Panc1 (cell line): Measurements from ENCODE around the gene RIMBP2. TPM values are rescaled to one million over a fixed set of nuclear protein-coding genes. Genes with fewer than 3 reads are reported as not detected.

Source experiments
- ATAC-seq: fragments of 200-7000 bp; cut with Tn5 transposase; 2 replicates; pipeline ENCODE4 v1.9.1; 2020; ENCODE audit warnings: mild to moderate bottlenecking, moderate library complexity
- BruUV-seq: library from RNA; stranded (reverse); fragments of 400-500 nt; replicated peaks from 2 replicates; lab custom pipeline; 2021; lab: Mats Ljungman, UMichigan
- CTCF ChIA-PET: fragments of 300-600 bp; sonication (Branson Sonifier 250); formaldehyde crosslinking; loops from one replicate; lab custom pipeline; 2022; ENCODE audit warnings: antibody characterized with exemption; lab: Charles Lee
- POLR2A ChIA-PET: fragments of 300-600 bp; sonication (Branson Sonifier 250); formaldehyde crosslinking; loops from one replicate; lab custom pipeline; 2022; ENCODE audit warnings: antibody characterized with exemption; lab: Charles Lee
- DNase-seq: peaks from one replicate; pipeline ENCODE4 v3.0.0-alpha.2; 2010; ENCODE audit warnings: low read depth, low spot score
- H3K27ac ChIP-seq: 2 replicates; pipeline ENCODE4 v1.5.1; 2011; ENCODE audit warnings: mild to moderate bottlenecking, low read length, inconsistent platforms
- H3K27me3 ChIP-seq: fragments of 200-500 bp; sonication (Bioruptor generic); 2 replicates; pipeline ENCODE4 v1.6.0; 2014; ENCODE audit warnings: low read length, inconsistent platforms; ENCODE audit not compliant: control insufficient read depth, insufficient read depth
- H3K36me3 ChIP-seq: fragments of 200-500 bp; sonication (Bioruptor generic); 2 replicates; pipeline ENCODE4 v1.5.1; 2014; ENCODE audit warnings: inconsistent platforms, mild to moderate bottlenecking, low read length, moderate library complexity; ENCODE audit not compliant: control insufficient read depth, insufficient read depth
- H3K4me1 ChIP-seq: 2 replicates; pipeline ENCODE4 v1.5.1; 2011; ENCODE audit warnings: inconsistent platforms, mild to moderate bottlenecking, low read length, moderate library complexity; ENCODE audit not compliant: control insufficient read depth, insufficient read depth
- H3K4me3 ChIP-seq, 2 experiments: 2 replicates each; pipeline ENCODE4 v1.5.1; 2011 to 2012; ENCODE audit warnings: low read depth in 2 of 2, low read length in 2 of 2, mild to moderate bottlenecking in 2 of 2, inconsistent platforms in 1 of 2, moderate library complexity in 1 of 2
- H3K9me3 ChIP-seq: fragments of 200-500 bp; sonication (Bioruptor generic); 2 replicates; pipeline ENCODE4 v1.5.1; 2014; ENCODE audit warnings: low read depth, mild to moderate bottlenecking, inconsistent platforms, low read length, moderate library complexity; ENCODE audit not compliant: control insufficient read depth, insufficient read depth
- CTCF ChIP-seq: fragments of 450-650 bp; IDR thresholded peaks from 2 replicates; pipeline ENCODE4 v1.5.1; 2017; ENCODE audit warnings: mild to moderate bottlenecking
- POLR2AphosphoS5 ChIP-seq: IDR thresholded peaks from 2 replicates; pipeline ENCODE4 v1.6.1; 2012; ENCODE audit warnings: mild to moderate bottlenecking, low read depth, low read length, moderate library complexity
- REST ChIP-seq, 2 experiments: IDR thresholded peaks; 2 replicates each; pipeline ENCODE4 v1.6.1; 2011 to 2012; ENCODE audit warnings: low read depth in 2 of 2, control low read depth in 1 of 2, low read length in 1 of 2, mild to moderate bottlenecking in 1 of 2, moderate library complexity in 1 of 2; ENCODE audit not compliant: insufficient read depth in 1 of 2
- SIN3A ChIP-seq: IDR thresholded peaks from 2 replicates; pipeline ENCODE4 v1.6.1; 2012; ENCODE audit warnings: low read depth, mild to moderate bottlenecking, low read length, moderate library complexity, borderline replicate concordance; ENCODE audit not compliant: insufficient read depth
- TCF7L2 ChIP-seq: IDR thresholded peaks from 2 replicates; pipeline ENCODE4 v1.6.1; 2011; ENCODE audit warnings: mild to moderate bottlenecking, low read depth, low read length, inconsistent platforms
- in situ Hi-C: cut with HindIII; loops from 2 replicates; pipeline ENCODE4 v1.10.0; 2016; ENCODE audit warnings: low sequenced_read_pairs, low pct_unique_long_range_greater_than_20kb
- intact Hi-C: fragments of 100-400 bp; cut with micrococcal nuclease; formaldehyde crosslinking; loops from one replicate; pipeline ENCODE4 v1.10.0; 2022; ENCODE audit not compliant: unreplicated experiment
- total RNA-seq: library from RNA; stranded (reverse); gene quantifications from one replicate; pipeline ENCODE4 v1.2.1, GENCODE V29; 2021; ENCODE audit not compliant: unreplicated experiment

The RIMBP2 gene
- total RNA-seq, 1 experiment from 2014 or later, result not detected

- BruUV-seq, result no TSS peak
- H3K9me3 ChIP-seq, result no peaks in the 10 kb centered on the region
- H3K36me3 ChIP-seq, result no peaks in the 10 kb centered on the region
- intact Hi-C loops, result no loop called here
- in situ Hi-C loops, result no loop called here
- no peak overlapping the region for H3K27ac ChIP-seq
- ChIA-PET POLR2A (no interaction called here), CTCF (no interaction called here)
- H3K27me3 ChIP-seq, result peaks cover 20% of the 10 kb centered on the region
- H3K4me3 ChIP-seq, result no peak overlapping the region
- H3K4me1 ChIP-seq, result no peaks in the 10 kb centered on the region
- TF ChIP-seq TCF7L2 (no peak), SIN3A (no peak), CTCF (no peak), POLR2AphosphoS5 (no peak), REST (IDR thresholded peaks at IDR 0.05; ENCODE audit: insufficient read depth in 1 of 2, low read depth in 2 of 2, low read length in 1 of 2) (no peak)
- DNase-seq (no peak), ATAC-seq (no peak)
Measured at GRCh38 chr12:130369816-130370215, 346.3 kb downstream of the RIMBP2 start.

DNA sequence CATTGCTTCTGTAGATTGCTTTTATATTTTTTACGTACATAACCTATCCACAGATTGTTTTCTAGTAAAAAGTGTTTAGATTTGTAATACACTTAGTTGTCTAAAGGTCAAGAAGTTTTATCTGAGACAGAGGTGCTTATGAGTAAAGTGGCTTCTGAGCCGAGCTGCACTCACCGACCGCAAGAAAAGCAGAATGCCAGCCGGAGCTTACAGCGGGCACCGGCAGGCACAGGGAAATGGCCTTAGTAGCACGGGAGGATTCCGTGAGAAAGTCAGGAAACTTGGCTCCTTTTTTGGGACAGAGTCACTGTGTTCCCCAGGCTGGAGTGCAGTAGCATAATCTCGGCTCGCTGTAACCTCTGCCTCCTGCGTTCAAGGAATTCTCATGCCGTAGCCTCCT, 348.6 kb downstream of the RIMBP2 start:
- Histone ChIP-seq H3K27me3 (peaks cover 13% of the 10 kb centered on the region), H3K9me3 (no peaks in the 10 kb centered on the region), H3K4me3 (no peak overlapping the region), H3K36me3 (no peaks in the 10 kb centered on the region), H3K27ac (no peak overlapping the region), H3K4me1 (no peaks in the 10 kb centered on the region)
- in situ Hi-C loops, result no loop called here
- intact Hi-C loops, result no loop called here
- ChIA-PET POLR2A (no interaction called here), CTCF (no interaction called here)
- DNase-seq, result no peak
- no peak for ATAC-seq
- TF ChIP-seq REST (IDR thresholded peaks at IDR 0.05; ENCODE audit: insufficient read depth in 1 of 2, low read depth in 2 of 2, low read length in 1 of 2) (no peak), CTCF (no peak), SIN3A (no peak)
- BruUV-seq, result no TSS peak
